HG03378 (cell line): ENCODE results near the gene GSTCD.
"Not testable (repeated sequence)": the region's sequence is repeated elsewhere in the genome, so short reads cannot be mapped to it uniquely, and the experiment has no call there.

Source experiments
- ATAC-seq: cut with Tn5 transposase; IDR thresholded peaks from one replicate; pipeline ENCODE4 v1.9.1; 2021; ENCODE audit warnings: mild to moderate bottlenecking, moderate library complexity; ENCODE audit not compliant: unreplicated experiment

GSTCD gene

GRCh38 chr4:105797225-105797624, 88.6 kb downstream of the GSTCD start:
- no peak for ATAC-seq

GRCh38 chr4:105805501-105806120, 97.0 kb downstream of the GSTCD start:
- no peak for ATAC-seq

GRCh38 chr4:105807496-105807895, 98.9 kb downstream of the GSTCD start:
- ATAC-seq = no peak

GRCh38 chr4:105808030-105808749, 99.6 kb downstream of the GSTCD start:
- no peak for ATAC-seq

- ATAC-seq = no peak
These were observed 100.1 kb downstream of the GSTCD start for GRCh38 chr4:105808750-105809041.

- ATAC-seq = no peak
These were observed 107.1 kb downstream of the GSTCD start for GRCh38 chr4:105815701-105816100.

GRCh38 chr4:105822061-105822460, 113.5 kb downstream of the GSTCD start:
- no peak for ATAC-seq

GRCh38 chr4:105828074-105828473, 119.5 kb downstream of the GSTCD start:
- no peak for ATAC-seq

- no peak for ATAC-seq
These were observed 122.6 kb downstream of the GSTCD start for GRCh38 chr4:105831189-105831588.

GRCh38 chr4:105835177-105835576, 126.6 kb downstream of the GSTCD start:
- no peak for ATAC-seq

GRCh38 chr4:105836537-105836936, 128.0 kb downstream of the GSTCD start:
- ATAC-seq = peak; percentile 57

GRCh38 chr4:105837037-105837436, 128.5 kb downstream of the GSTCD start:
- no peak for ATAC-seq

GRCh38 chr4:105838082-105838481, 129.5 kb downstream of the GSTCD start:
- no peak for ATAC-seq

- no peak for ATAC-seq
These were observed 132.0 kb downstream of the GSTCD start for GRCh38 chr4:105840426-105841174.

- ATAC-seq = no peak
These were observed 135.4 kb downstream of the GSTCD start for GRCh38 chr4:105843941-105844340.

- no peak for ATAC-seq
These were observed 137.0 kb downstream of the GSTCD start for GRCh38 chr4:105845559-105845958.

- not testable (repeated sequence) for ATAC-seq
These were observed 139.8 kb downstream of the GSTCD start for GRCh38 chr4:105848359-105848758.

GRCh38 chr4:105851196-105851595, 142.6 kb downstream of the GSTCD start:
- no peak for ATAC-seq

- not testable (repeated sequence) for ATAC-seq
These were observed 143.6 kb downstream of the GSTCD start for GRCh38 chr4:105852230-105852629.

- ATAC-seq = peak; percentile 47
These were observed 150.0 kb downstream of the GSTCD start for GRCh38 chr4:105858466-105859040.

GRCh38 chr4:105859233-105859632, 150.6 kb downstream of the GSTCD start:
- no peak for ATAC-seq

GRCh38 chr4:105870963-105871362, 162.4 kb downstream of the GSTCD start:
- no peak for ATAC-seq
